Smooth muscle cell (in vitro differentiated cells): Measurements from ENCODE around the gene ARID3C. TPM values are rescaled to one million over a fixed set of nuclear protein-coding genes. Genes with fewer than 3 reads are reported as not detected.
A peak's percentile ranks its signal among the peaks of the same experiment; 100 is the strongest.

Source experiments
- DNase-seq: peaks from one replicate; lab custom pipeline; 2025; ENCODE audit not compliant: unreplicated experiment; lab: John Stamatoyannopoulos, UW
- H2AFZ ChIP-seq: fragments of 200-600 bp; sonication (generic); 2 replicates; pipeline ENCODE4 v1.6.0; 2016; ENCODE audit warnings: antibody characterized with exemption, low read depth, mild to moderate bottlenecking
- H3F3A ChIP-seq: fragments of 200-600 bp; sonication (generic); 2 replicates; pipeline ENCODE4 v1.6.0; 2017; ENCODE audit warnings: antibody characterized with exemption, low read depth
- H3K27ac ChIP-seq: fragments of 200-600 bp; sonication (generic); 2 replicates; pipeline ENCODE4 v1.5.1; 2016; ENCODE audit warnings: low read depth, mild to moderate bottlenecking
- H3K27me3 ChIP-seq: fragments of 200-600 bp; sonication (generic); 2 replicates; pipeline ENCODE4 v1.6.1; 2016; ENCODE audit warnings: low read depth, mild to moderate bottlenecking
- H3K36me3 ChIP-seq: fragments of 200-600 bp; sonication (generic); 2 replicates; pipeline ENCODE4 v1.5.1; 2016; ENCODE audit warnings: low read depth
- H3K4me1 ChIP-seq: fragments of 200-600 bp; sonication (generic); 2 replicates; pipeline ENCODE4 v1.5.1; 2016; ENCODE audit warnings: low read depth
- H3K4me2 ChIP-seq: fragments of 200-600 bp; sonication (generic); 2 replicates; pipeline ENCODE4 v1.6.0; 2016; ENCODE audit warnings: mild to moderate bottlenecking
- H3K4me3 ChIP-seq: fragments of 200-600 bp; sonication (generic); 2 replicates; pipeline ENCODE4 v1.5.1; 2016; ENCODE audit warnings: mild to moderate bottlenecking
- H3K79me2 ChIP-seq: fragments of 200-600 bp; sonication (generic); 2 replicates; pipeline ENCODE4 v1.6.0; 2016; ENCODE audit warnings: low read depth, mild to moderate bottlenecking
- H3K9ac ChIP-seq: fragments of 200-600 bp; sonication (generic); 2 replicates; pipeline ENCODE4 v1.6.0; 2016; ENCODE audit warnings: low read depth
- H3K9me3 ChIP-seq: fragments of 200-600 bp; sonication (generic); replicated peaks from 2 replicates; pipeline ENCODE4 v1.5.1; 2016; ENCODE audit warnings: low read depth
- H4K20me1 ChIP-seq: fragments of 200-600 bp; sonication (generic); 2 replicates; pipeline ENCODE4 v1.6.0; 2016; ENCODE audit warnings: low read depth
- CTCF ChIP-seq: fragments of 200-600 bp; sonication (generic); IDR thresholded peaks from 2 replicates; pipeline ENCODE4 v1.5.1; 2017; ENCODE audit warnings: borderline replicate concordance, mild to moderate bottlenecking, antibody characterized with exemption; ENCODE audit not compliant: insufficient read depth, poor library complexity, severe bottlenecking
- WGBS: methylation state at CpG from one replicate; pipeline ENCODE4 v1.1.7; 2016; ENCODE audit warnings: low lambda C conversion rate; 5-methylcytosine and 5-hydroxymethylcytosine counted together
- polyA plus RNA-seq: library from polyadenylated mRNA; unstranded; fragments of >200 nt; fragmentation: Nextera tagmentation; extraction: Ambion mirVana; gene quantifications from 2 replicates; pipeline ENCODE4 v1.2.1, GENCODE V29; 2016
- total RNA-seq: library from RNA; depleted of rRNA; stranded (reverse); fragments of >200 nt; gene quantifications from 2 replicates; pipeline ENCODE4 v1.2.3, GENCODE V29; 2014

Gene ARID3C
- total and polyA plus RNA-seq, 2 experiments from 2014 or later: 0.40 TPM; not detected in 1

- Histone ChIP-seq H4K20me1 (no peaks in the 10 kb centered on the region), H3K27me3 (peaks cover 31% of the 10 kb centered on the region), H3K27ac (no peak overlapping the region), H3K4me1 (peaks cover 13% of the 10 kb centered on the region), H3K36me3 (no peaks in the 10 kb centered on the region), H3K9me3 (no peaks in the 10 kb centered on the region), H2AFZ (peak overlapping the region; percentile 7), H3K4me2 (peak overlapping the region; percentile 92), H3K4me3 (peak overlapping the region; percentile 64), H3F3A (peaks cover 7% of the 10 kb centered on the region), H3K79me2 (peaks cover 29% of the 10 kb centered on the region), H3K9ac (no peak overlapping the region)
- DNase-seq: no peak
- TF ChIP-seq CTCF: no peak
- WGBS: 12% methylated on average over 32 of the region's 40 CpGs
Measured at GRCh38 chr9:34590381-34591247, 38.3 kb downstream of the ARID3C start.

GRCh38 chr9:34589636-34590380 is 39.1 kb downstream of the ARID3C start, which contains the start of gene CNTFR:
Gene CNTFR, minus strand, starts transcription at chr9:34589724. Its CDS starts 20,743 bp downstream, at chr9:34568981.
- Histone ChIP-seq H3K9ac (no peak within 1 kb of the TSS), H3K36me3 (no peaks in the 10 kb centered on the region), H3K79me2 (peaks cover 37% of the 10 kb centered on the region), H2AFZ (peak within 1 kb of the TSS; percentile 43), H3K27me3 (peaks cover 31% of the 10 kb centered on the region), H3F3A (peaks cover 7% of the 10 kb centered on the region), H3K9me3 (no peaks in the 10 kb centered on the region), H3K4me2 (peak within 1 kb of the TSS; percentile 92), H3K4me3 (peak within 1 kb of the TSS; percentile 64), H3K4me1 (peaks cover 13% of the 10 kb centered on the region), H4K20me1 (no peaks in the 10 kb centered on the region), H3K27ac (no peak within 1 kb of the TSS)
- WGBS: 3% methylated on average over 25 of the region's 104 CpGs
- DNase-seq: peak; percentile 56
- TF ChIP-seq CTCF: no peak

- no peaks in the 10 kb centered on the region for H4K20me1 ChIP-seq
- no peak overlapping the region for H3K9ac ChIP-seq
- H3F3A ChIP-seq: peaks cover 7% of the 10 kb centered on the region
- H2AFZ ChIP-seq: peak overlapping the region; percentile 43
- no peak for TF ChIP-seq CTCF
- H3K27me3 ChIP-seq: peaks cover 31% of the 10 kb centered on the region
- H3K4me3 ChIP-seq: peak overlapping the region; percentile 64
- H3K27ac ChIP-seq: no peak overlapping the region
- peaks cover 45% of the 10 kb centered on the region for H3K79me2 ChIP-seq
- H3K4me2 ChIP-seq: peak overlapping the region; percentile 92
- peaks cover 13% of the 10 kb centered on the region for H3K4me1 ChIP-seq
- H3K9me3 ChIP-seq: no peaks in the 10 kb centered on the region
- 4% methylated on average over 49 of the region's 86 CpGs for WGBS
- DNase-seq: no peak
- no peaks in the 10 kb centered on the region for H3K36me3 ChIP-seq
Measured at GRCh38 chr9:34588671-34589635, 39.9 kb downstream of the ARID3C start.
